Superior temporal gyrus (tissue), 1 donor: ENCODE results near the gene SLC2A9.

ENCODE experiments used
- DNase-seq: peaks from one replicate; pipeline ENCODE4 v3.0.0-alpha.2; 2016; ENCODE audit errors: extremely low spot score

SLC2A9 gene

GRCh38 chr4:10020871-10021652, at the start of gene SLC2A9:
Gene SLC2A9, minus strand, starts transcription at chr4:10021497. Its CDS starts 68 bp downstream, at chr4:10021429.
- DNase-seq: no peak

GRCh38 chr4:10069075-10069642, 47.9 kb upstream of the SLC2A9 start:
- no peak for DNase-seq

GRCh38 chr4:10066670-10067651, 45.7 kb upstream of the SLC2A9 start:
- DNase-seq: no peak

- no peak for DNase-seq
Observed at GRCh38 chr4:10066206-10066605, 44.9 kb upstream of the SLC2A9 start.

- peak; percentile 86 for DNase-seq
Observed at GRCh38 chr4:10063544-10064300, 42.4 kb upstream of the SLC2A9 start.

GRCh38 chr4:10061650-10062415, 40.5 kb upstream of the SLC2A9 start:
- no peak for DNase-seq

- no peak for DNase-seq
Observed at GRCh38 chr4:10058371-10058770, 37.1 kb upstream of the SLC2A9 start.

- no peak for DNase-seq
Observed at GRCh38 chr4:10057023-10057395, 35.7 kb upstream of the SLC2A9 start.

GRCh38 chr4:10056334-10057022, 35.2 kb upstream of the SLC2A9 start:
- DNase-seq: no peak

- DNase-seq: no peak
Observed at GRCh38 chr4:10055871-10056270, 34.6 kb upstream of the SLC2A9 start.

GRCh38 chr4:10054571-10055041, 33.3 kb upstream of the SLC2A9 start:
- DNase-seq: no peak

GRCh38 chr4:10053635-10054453, 32.5 kb upstream of the SLC2A9 start:
- DNase-seq: no peak

GRCh38 chr4:10051517-10052135, 30.3 kb upstream of the SLC2A9 start:
- no peak for DNase-seq

GRCh38 chr4:10050721-10051120, 29.4 kb upstream of the SLC2A9 start:
- DNase-seq: no peak

GRCh38 chr4:10050261-10050661, 29.0 kb upstream of the SLC2A9 start:
- no peak for DNase-seq

GRCh38 chr4:10048941-10049697, 27.8 kb upstream of the SLC2A9 start:
- DNase-seq: no peak

- no peak for DNase-seq
Observed at GRCh38 chr4:10047967-10048366, 26.7 kb upstream of the SLC2A9 start.

GRCh38 chr4:10046471-10046870, 25.2 kb upstream of the SLC2A9 start:
- no peak for DNase-seq
